Motor neuron (in vitro differentiated cells): ENCODE data around the gene DACH2. TPM values are rescaled to one million over a fixed set of nuclear protein-coding genes. Genes with fewer than 3 reads are reported as not detected.

Experiments
- total RNA-seq, 8 experiments: library from RNA; unstranded; fragments of 300-600 nt; gene quantifications; 2 replicates each; pipeline versions ENCODE4 v1.2.3 to v1.2.4, GENCODE V29; 2022

DACH2 gene
- total RNA-seq, 8 experiments from 2014 or later: 0.35 to 14.6 (median 12.6) TPM; not detected in 1

Other genes starting within 250 kb of the DACH2 start
- 10 to 100 TPM; 10.8 to 44.6 (median 25.4) TPM for gene CHM, start 100.9 kb upstream of the DACH2 start, total RNA-seq